HTR-8/SVneo (cell line): Measurements from ENCODE around the gene ITGA5.

ENCODE experiments used
- DNase-seq: peaks from one replicate; pipeline ENCODE4 v3.0.0; 2011; ENCODE audit warnings: low spot score, mixed read lengths; ENCODE audit not compliant: insufficient read length
- FAIRE-seq: peaks from 2 replicates; lab custom pipeline; 2011; peaks lifted over from hg19 to GRCh38; lab: Jason Lieb, UNC

The ITGA5 gene

GRCh38 chr12:54419088-54419887 lies at the start of gene ITGA5:
Gene ITGA5, minus strand, starts transcription at chr12:54419266. Its CDS starts 68 bp downstream, at chr12:54419198.
- DNase-seq: peak; percentile 81
- no peak for FAIRE-seq

- DNase-seq: no peak
- FAIRE-seq: no peak
These were observed 46.9 kb upstream of the ITGA5 start for GRCh38 chr12:54465857-54466523.

- FAIRE-seq: no peak
- no peak for DNase-seq
These were observed 44.4 kb upstream of the ITGA5 start for GRCh38 chr12:54463484-54463883.

GRCh38 chr12:54463034-54463433 lies 44.0 kb upstream of the ITGA5 start:
- DNase-seq (no peak), FAIRE-seq (no peak)

- FAIRE-seq (no peak), DNase-seq (no peak)
These were observed 41.4 kb upstream of the ITGA5 start for GRCh38 chr12:54460317-54460923.

- DNase-seq (no peak), FAIRE-seq (no peak)
These were observed 40.3 kb upstream of the ITGA5 start for GRCh38 chr12:54459355-54459754.

- FAIRE-seq: no peak
- no peak for DNase-seq
These were observed 36.8 kb upstream of the ITGA5 start for GRCh38 chr12:54455760-54456469.

GRCh38 chr12:54452628-54453027 lies 33.6 kb upstream of the ITGA5 start:
- DNase-seq (no peak), FAIRE-seq (no peak)

GRCh38 chr12:54448344-54448743 lies 29.3 kb upstream of the ITGA5 start:
- DNase-seq (no peak), FAIRE-seq (no peak)

GRCh38 chr12:54447917-54448316 lies 28.9 kb upstream of the ITGA5 start:
- DNase-seq (no peak), FAIRE-seq (no peak)

- FAIRE-seq (no peak), DNase-seq (no peak)
These were observed 25.1 kb upstream of the ITGA5 start for GRCh38 chr12:54444206-54444605.

GRCh38 chr12:54443446-54443845 lies 24.4 kb upstream of the ITGA5 start:
- no peak for DNase-seq
- no peak for FAIRE-seq

GRCh38 chr12:54442961-54443360 lies 23.9 kb upstream of the ITGA5 start:
- no peak for FAIRE-seq
- no peak for DNase-seq

GRCh38 chr12:54442099-54442498 lies 23.0 kb upstream of the ITGA5 start:
- FAIRE-seq (no peak), DNase-seq (no peak)

- DNase-seq: peak; percentile 82
- no peak for FAIRE-seq
These were observed 20.6 kb upstream of the ITGA5 start for GRCh38 chr12:54439521-54440255.

- FAIRE-seq (no peak), DNase-seq (no peak)
These were observed 20.0 kb upstream of the ITGA5 start for GRCh38 chr12:54439096-54439495.

GRCh38 chr12:54438517-54438916 lies 19.5 kb upstream of the ITGA5 start:
- DNase-seq (no peak), FAIRE-seq (no peak)

GRCh38 chr12:54437697-54438096 lies 18.6 kb upstream of the ITGA5 start:
- no peak for DNase-seq
- FAIRE-seq: no peak

GRCh38 chr12:54437243-54437642 lies 18.2 kb upstream of the ITGA5 start:
- FAIRE-seq: no peak
- DNase-seq: no peak

- DNase-seq (no peak), FAIRE-seq (no peak)
These were observed 13.7 kb upstream of the ITGA5 start for GRCh38 chr12:54432815-54433164.
